SHP77 treated with DMSO at 0.1 percent for 48 hours (cell line): ENCODE data around the gene WDFY1.

Experiments used
- DNase-seq: peaks from one replicate; lab custom pipeline; 2025; lab: John Stamatoyannopoulos, UW

Gene WDFY1

DNA sequence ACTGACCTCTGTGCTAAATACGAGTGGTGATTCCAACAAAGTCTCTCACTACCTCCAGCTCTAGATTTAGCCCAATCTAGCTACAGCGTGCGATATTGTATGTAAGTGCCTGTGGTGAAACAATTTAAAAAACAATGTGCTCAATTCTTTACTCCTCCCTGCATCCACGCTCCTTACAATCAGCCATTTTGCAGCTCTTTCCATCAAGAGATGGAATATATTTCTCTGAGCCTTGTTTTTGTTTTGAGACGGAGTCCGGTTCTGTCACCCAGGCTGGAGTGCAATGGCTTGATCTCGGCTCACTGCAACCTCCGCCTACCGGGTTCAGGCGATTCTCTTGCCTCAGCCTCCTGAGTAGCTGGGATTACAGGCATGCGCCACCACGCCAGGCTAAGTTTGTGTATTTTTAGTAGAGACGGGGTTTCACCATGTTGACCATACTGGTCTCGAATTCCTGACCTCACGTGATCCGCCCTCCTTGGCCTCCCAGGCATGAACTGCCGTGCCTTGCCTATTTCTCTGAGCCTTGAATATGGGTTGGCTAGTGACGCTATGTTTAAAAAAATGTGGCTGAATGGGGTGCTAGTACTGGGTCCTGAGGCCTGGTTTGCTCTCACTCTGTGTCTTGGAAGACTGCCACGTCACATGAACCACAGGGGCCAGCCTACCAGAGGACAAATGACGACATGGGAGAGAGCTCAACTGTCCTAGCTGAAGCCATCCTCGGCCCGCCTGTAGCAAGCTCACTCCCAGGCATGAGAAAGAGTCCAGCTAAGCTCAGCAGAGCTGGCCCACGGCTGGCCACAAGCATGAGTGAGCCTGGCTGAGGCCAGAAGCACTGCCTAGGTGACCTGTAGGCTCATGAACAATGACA, 14.8 kb downstream of the WDFY1 start:
- no peak for DNase-seq

DNA sequence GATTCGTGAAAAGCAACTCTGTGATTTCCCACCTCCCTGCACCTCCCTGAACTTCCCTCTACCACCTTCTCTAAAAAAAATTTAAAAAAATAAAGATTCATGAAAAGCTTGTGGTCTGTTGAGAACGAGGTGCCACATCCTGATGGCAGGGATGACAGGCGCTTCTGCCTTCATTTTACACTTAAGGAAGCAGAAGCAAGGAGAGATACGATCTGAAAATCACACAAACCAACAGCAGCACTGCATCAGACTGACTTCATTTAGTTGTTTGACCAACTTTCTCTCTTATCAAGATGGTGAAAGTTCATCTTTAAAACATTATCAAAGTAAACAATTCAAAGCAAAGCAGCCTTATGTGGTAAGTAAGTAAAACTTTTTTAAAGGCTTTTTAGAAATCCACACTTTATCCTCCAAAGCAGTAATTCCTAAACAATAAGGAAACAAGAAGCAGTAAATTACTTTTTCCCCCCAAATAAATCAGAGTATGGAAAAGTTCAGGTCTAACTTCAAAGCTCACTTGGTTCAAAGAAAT, 15.5 kb downstream of the WDFY1 start:
- DNase-seq = no peak

DNA sequence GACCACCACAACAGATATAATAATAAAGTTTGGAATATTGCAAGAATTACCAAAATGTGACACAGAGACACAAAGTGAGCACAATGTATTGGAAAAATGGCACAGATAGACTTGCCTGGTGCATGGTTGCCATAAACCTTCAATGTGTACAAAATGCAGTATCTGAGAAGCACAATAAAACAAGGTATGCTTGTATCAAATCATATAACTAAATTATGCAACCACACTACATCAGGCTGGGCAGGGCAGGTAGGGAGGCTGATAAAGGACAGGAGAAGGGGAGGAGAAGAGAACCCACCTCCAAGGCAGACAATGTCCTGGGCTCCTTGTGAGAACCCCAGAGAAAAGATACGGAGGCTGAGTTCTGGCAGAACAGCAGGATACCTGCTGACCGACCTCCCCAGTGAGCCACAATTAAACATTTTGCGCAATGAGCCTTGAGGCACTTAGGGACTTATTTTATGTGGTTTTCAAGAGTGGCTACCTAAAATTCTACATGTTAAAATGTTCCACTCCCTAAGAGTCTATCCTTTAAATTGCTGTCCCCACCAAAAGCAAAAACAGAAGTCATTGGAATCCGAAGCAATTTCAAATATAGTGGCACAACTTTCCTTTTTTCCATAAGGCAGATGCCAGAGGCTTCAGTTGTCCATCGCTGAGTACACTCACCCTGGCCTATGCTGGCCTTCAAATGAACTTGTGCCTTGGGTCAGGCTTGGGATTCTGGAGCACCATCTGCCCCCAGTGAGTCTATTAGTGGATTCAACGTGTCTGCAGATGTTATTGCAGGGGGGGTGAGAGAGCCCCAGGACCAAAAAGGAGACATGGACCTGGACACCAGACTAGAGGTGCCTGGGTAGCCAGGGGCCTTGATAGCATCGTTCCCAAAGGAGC, 16.8 kb downstream of the WDFY1 start:
- no peak for DNase-seq

DNA sequence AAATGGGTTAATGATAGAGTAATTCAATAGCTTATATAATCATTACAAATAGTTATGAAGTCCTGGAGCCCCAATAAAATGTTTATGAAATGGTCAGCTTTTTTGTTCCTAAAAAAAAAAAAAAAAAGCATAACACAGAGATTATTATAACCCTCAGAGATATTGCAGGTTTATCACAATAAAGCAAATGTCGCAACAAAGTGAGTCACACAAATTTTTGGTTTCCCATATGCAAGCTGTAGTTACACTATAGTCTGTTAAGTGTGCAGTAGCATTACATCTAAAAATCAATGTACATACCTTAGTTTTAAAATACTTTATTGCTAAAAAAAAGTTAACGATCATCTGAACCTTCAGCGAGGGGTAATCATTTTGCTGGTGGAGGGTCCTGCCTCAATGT, 20.0 kb downstream of the WDFY1 start:
- DNase-seq = no peak

DNA sequence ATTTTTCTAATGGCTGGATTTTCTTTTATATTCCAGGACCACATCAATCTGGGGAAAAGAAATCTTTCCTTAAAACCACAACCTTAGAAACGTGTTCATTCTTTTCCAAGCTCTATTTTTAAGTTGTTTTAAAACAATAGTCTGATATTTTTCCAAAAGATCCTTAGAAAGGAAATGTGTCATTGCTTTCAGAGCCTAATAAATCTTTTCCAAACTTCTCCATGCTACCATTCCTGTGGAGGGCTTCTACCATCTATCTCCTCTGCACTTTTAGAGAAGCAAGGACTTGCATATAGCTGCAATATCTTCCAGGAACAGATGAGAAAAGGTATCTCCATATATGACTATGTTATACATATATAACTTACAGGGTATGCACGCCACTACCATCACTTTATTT, 21.2 kb downstream of the WDFY1 start:
- no peak for DNase-seq

DNA sequence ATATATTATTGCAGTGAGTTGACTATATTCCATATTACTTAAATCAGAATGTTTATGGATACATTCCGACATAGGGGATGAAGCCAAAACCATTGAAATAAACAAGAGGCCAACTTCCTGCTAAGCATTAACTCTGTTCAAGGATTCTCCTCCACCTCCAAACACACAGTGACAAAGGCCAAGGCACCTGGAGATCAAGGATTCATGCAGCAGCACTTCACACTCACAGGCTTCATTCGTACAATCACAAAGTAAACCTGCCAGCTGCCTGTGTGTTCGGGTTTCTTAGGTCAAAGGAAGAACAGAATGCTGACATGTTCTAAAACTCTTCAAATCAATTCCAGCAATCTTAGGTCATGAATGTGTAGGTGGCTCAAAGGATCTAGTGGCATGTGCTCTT, 22.8 kb downstream of the WDFY1 start:
- DNase-seq = no peak

DNA sequence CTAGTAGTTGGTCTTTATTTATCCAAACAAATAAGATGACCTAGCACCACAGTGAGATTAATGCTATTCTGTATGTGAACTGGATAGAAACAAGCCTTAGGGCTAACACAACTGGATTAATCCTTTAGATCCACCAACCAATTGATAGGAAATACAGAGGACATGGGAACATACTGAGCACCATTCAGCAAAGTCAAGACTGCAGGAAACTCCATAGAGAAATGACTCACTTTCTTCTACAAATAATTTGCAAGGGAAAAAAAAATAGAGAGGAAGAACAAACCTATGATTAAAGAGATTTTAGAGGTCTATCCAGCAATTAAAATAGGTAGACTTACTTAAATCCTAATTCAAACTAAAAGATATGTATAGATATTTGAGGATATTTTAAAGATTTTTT, 23.9 kb downstream of the WDFY1 start:
- DNase-seq = no peak

DNA sequence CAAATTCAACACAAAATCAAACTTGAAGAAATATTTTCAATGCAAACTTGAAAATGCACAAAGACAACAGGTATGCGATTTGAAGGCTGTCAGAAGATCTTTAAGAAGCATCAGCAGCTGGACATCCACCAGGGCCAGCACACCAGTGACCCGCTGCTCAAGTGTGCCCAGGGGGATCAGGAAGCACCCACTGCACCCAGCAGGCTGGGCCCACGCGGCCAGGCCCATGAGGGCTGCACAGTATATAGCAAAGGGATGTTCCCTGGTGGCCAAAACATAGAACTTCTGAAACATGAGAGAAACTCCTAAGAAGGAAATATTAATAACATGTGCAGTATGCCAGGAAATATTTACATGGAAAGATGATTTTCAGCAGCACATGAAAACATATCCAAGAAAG, 25.0 kb downstream of the WDFY1 start:
- no peak for DNase-seq

DNA sequence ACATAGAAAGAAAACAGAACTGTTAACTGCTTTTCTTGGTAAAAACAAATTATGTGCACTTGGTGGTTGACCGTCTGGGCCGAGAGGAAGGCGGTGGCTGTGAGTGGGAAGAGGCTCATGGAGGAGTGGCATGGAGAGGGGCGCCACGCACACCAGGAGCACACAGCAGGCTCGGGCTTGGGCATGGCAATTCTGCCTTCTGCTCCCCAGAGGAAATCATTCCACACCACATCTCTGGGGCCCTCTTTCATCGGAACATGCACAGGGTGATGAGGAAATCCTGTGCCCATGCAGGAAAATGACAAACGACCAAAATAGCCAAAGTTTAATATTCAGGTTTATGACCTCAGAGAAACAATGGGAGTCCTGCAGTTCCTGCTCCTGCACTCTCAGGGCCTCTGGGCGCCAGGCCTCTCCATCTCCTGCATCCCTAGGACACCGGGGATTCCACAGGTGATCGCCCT, 26.4 kb downstream of the WDFY1 start:
- DNase-seq = no peak

DNA sequence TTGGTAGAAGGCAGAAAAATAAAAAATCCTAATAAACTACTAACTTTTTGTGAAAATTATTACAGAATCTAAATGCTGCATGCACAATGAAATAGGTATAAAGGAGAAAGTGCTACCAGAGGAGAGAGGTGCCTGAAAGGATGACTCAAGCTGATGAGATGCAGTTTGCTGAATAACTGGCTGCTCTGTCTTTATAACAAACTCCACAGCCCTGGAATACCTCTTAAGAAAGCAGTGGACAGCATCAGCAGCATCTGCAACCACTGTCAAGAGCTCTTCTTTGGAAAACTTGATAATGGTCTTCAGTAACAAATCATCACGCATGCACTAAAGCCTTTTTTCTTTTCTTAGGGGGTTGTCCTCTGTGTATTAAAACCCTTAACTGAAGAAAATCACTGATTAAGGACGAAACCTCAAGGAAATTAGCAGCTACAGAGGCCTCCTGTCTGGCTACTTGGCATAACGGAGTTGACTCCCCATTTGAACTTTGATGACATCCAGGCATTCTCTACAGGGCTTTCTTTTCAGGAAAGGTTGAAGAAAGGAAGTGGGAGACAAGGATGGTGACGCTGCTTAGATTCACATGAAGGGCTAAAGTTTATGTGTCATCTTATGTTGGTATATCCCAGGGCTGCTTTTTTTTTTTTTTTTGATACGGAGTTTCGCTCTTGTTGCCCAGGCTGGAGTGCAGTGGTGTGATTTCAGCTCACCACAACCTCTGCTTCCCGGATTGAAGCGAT, 28.8 kb downstream of the WDFY1 start:
- DNase-seq = no peak

DNA sequence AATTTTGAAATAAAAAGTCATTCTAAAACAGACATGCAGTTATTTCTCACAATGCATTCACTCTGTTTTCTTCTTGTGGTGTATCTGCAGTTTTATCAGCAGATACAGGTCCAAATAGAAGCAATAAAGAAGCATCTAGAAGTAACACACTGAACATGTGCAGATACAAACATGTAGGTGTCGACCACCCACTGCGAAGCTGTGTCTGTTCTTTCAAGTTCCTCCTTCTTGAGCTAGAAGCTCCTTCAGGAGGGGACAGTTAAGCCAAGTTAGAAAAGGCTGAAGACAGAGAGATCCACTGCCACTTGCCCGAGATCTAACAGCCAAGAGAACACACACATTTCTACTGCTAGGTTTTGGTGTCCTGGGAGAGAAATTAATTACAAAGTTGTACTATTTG, 30.1 kb downstream of the WDFY1 start:
- no peak for DNase-seq

DNA sequence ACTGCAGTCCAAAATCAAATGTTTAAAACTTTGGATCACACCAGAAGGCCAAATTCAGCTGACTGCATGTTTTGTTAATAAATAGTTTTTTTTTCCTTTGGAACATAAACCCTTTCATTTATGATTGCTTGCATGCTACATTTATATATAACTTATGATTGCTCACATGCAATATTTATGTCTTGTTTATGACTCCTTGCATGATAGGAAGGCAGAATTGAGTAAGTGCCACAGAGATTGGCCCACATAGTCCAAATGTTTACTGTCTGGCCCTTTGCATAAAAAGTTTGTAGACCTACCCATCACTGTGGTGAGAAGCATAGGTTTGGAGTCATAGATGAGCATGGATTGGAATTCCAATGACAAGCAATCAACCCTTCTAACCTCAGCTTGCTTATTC, 30.8 kb downstream of the WDFY1 start:
- no peak for DNase-seq

DNA sequence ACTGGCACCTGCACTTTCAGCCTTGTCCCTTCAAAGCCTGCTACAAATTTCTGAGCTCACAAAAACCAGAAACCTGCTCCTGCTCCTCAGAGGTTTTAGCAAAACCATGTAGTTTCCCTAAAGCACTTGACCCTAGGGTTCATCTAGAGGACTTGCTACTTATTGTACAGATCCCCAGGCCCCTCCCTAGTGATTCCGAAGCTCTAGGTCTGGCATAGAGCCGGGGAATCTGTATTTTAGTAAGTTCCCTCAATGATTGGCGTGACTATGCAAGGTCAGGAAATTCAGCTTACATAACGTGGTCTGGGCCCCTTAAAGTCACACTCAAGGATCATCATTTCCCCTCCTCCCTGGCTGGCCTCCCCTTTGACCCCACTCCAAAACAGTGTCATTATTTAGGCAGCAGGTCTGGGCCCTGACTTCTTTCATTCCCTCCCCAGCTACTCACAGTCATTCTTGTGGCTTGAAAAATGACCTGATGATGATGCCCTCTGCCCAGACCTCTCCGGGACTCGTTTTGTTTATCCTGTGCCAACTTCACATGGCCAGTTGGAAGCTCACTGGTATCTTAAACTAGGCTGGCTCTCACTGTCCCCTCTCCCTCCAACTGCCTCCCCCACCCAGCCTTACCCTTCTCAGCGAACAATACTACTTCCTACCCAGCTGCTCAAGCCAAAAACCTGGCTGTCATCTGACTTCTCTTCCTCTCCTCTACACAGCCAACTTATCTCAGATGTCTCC, 36.0 kb downstream of the WDFY1 start:
- DNase-seq = no peak

DNA sequence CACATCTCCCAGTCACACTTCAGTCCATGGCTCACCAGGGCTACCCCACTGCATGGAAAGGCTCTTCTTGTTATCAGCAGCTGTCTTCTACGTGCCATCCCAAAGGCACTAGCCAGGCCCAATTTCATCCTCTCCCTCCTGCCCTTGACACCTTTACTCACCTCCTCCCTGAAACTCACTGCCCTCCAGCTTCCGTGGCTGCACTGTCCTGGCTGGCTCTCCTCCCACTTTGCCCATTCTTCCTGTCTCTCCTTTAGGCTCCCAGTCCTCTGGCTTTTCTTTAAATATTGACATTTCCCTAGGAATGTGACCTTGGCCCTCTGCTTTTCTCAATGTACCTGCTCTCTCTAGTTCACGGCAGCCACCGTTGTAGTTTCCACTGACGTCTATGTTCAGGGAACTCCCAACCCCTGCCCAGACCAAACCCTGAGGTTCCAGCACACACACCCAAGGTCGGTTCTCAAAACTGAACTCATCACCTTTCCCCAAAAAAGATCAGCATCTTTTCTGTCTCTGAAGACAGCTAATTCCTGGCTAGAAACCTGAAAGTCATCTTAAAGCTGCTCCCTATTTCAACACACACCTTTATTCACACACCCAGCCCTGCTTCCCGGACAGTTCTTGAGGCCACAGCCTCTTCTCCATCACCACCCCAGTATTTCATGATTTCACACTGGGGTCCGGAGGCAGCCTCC, 36.7 kb downstream of the WDFY1 start:
- DNase-seq = no peak

DNA sequence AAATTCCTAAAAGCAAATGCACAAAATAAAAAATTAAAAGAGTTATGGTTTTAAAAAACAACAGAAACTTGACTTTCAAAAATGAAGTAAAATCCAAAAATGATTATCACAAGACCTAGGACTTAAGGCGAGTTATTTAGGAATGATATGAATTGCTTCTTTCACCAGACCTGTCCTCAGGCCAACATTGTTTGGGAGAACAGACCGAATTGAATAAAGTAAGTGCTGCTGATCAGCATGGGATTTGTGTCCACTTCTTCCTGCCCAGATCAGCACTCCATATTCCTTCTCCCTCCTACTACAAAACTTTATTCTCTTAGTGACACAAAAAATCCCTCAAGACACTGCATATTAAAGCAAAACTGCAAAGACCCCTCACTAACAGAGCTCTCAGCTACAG, 39.1 kb downstream of the WDFY1 start:
- no peak for DNase-seq

DNA sequence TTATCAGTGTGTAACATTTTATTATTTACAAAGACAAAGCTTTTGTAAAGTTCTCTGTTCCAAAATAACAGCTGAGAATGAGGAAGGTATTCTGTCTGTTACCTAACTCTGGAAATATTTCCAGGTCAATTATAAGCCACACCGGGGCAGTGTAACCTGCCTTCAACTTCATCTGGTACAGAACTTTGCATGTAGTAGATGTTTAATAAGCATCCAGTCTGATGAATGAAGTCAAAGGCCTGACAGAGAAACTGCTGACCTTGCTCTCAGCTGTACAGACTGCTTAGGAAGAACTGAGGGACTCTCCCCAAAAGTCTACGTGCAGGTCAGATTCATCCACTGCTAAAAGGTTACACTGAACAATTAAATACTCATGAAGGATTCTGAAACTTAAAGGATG, 43.3 kb downstream of the WDFY1 start:
- no peak for DNase-seq

DNA sequence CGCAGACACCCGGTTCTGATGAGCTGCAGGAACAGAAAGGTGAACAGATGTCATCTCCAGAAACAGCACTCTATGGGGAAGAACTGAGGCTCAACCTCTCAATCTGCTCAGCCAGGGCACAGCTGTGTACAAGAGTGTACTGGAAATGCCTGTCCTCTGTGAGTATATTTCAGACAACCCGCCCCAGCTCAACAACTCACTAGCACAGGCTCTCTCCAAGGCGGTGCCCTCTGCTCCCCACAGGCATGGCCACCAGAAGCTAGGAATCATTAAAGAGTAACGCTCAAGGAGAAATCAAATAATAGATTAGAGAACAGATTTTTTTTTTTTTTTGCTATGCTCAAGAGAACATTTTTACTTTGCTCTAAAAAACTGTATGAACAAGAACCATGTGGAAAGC, 43.8 kb downstream of the WDFY1 start:
- no peak for DNase-seq

DNA sequence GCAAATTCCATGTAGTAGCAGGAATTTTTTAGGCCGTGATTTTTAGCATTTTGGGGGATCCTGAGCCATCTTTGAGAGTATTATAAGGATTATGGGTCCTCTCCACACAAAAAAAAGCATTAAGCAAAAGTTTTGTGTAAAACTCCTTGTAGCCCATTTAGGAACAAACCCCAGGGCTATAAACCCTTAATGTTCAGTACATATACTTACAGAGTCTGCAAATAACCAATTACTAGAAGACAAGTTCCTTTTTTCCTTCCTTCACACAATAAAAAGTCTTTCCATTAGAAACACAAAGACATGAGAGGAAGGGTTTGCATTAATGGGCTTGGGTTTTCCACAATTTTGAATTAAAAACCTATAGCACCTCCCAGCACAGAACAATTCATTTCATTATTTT, 44.6 kb downstream of the WDFY1 start:
- DNase-seq = no peak

DNA sequence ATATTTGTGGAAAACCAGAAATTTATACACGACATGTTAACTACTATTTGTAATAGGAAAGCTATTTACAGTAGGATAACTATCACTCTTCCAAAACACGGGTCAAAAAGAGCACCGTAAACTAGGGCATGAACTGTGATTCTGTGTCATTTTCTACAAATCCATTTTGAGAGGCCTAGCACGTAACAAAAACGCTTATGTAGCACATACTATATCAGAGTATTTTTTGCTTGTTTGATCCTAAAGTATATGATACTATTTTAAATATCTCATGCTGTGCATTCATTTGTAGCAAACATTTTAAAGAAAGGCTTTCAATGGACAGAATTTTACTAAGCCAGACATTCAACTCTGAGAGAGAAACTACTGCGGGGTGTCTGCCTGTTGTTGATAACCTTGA, 45.1 kb downstream of the WDFY1 start:
- DNase-seq = no peak

DNA sequence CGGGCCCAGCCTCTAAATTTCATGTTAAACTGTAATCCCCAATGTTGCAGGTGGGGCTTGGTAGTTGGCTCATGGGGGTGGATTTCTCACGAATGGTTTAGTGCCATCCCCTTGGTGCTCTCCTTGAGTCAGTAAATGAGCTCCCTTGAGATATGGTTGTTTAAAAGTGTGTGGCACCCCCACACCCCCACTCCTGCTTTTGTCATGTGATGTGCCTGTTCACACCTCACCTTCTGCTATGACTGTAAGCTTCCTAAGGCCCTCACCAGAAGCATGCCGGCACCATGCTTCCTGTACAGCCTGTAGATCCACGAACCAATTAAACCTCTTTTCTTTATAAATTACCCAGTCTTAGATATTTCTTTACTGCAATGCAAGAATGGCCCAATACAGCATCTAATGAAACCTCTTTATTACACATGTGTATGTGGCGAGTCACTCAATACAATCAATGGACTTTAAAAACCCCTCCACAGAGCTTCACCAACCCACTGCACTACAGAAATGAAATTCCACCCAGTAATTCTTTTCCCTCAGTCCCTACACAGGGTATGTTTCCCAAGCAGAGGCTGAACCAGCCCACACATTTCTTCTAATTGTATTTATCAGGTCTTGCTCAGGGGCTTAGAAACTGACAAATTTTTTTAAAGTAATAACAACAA, 47.3 kb downstream of the WDFY1 start:
- no peak for DNase-seq
